Measurements from ENCODE around the gene ATP8A1.

DNA sequence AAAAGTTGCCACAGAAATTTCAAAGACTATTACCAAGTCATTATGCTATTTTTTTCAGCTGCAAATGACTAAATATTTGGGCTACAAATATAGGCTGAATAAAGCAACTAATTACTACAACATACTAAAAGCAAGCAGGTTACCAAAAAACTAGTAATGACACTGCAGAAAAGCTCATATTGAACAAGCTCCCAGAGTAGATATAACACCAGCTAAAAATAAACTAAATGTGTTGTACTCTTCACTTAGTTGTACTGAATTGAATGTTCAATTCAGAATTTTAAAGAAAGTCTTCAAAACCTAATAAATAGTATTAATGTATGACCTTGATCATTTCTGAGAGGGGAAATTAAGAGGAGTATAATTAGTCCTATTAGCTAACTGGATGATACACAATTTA lies 12.0 kb downstream of the ATP8A1 start:
- no peak for TF ChIP-seq POLR2A (IDR thresholded peaks at IDR 0.05; ENCODE audit: extremely low read depth, insufficient read length)
- TF ChIP-seq, protein P1, sequence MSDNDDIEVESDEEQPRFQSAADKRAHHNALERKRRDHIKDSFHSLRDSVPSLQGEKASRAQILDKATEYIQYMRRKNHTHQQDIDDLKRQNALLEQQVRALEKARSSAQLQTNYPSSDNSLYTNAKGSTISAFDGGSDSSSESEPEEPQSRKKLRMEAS (IDR thresholded peaks at IDR 0.05; ENCODE audit: low read depth, low read length), result no peak

Measured in NB4 (cell line).